Psoas muscle (tissue), 8 donors: ENCODE data around the gene LMO4. TPM values are rescaled to one million over a fixed set of nuclear protein-coding genes. Genes with fewer than 3 reads are reported as not detected.

ENCODE experiments used
- ATAC-seq, 4 donors: fragments of 200-7000 bp; cut with Tn5 transposase; one replicate each; pipeline ENCODE4 v1.9.1; 2020; ENCODE audit warnings: moderate library complexity in 3 of 4, mild to moderate bottlenecking in 2 of 4
- DNase-seq, 2 donors: peaks; one replicate each; pipeline ENCODE4 v3.0.0-alpha.2; 2020
- H3K27ac ChIP-seq: fragments of 200-600 bp; one replicate; pipeline ENCODE4 v1.8.0; 2022
- H3K27me3 ChIP-seq, 3 donors: fragments of 200-600 bp in 1 of 3; one replicate each; pipeline versions ENCODE4 v1.6.1 to v1.8.0; 2013 to 2022; ENCODE audit warnings: low read length in 2 of 3, mild to moderate bottlenecking in 2 of 3, moderate library complexity in 1 of 3; ENCODE audit not compliant: insufficient read depth in 3 of 3
- H3K36me3 ChIP-seq, 2 donors: fragments of 200-600 bp in 1 of 2; one replicate each; pipeline versions ENCODE4 v1.6.1 to v1.8.0; 2013 to 2022; ENCODE audit warnings: low read depth in 1 of 2, mild to moderate bottlenecking in 1 of 2, moderate library complexity in 1 of 2; ENCODE audit not compliant: insufficient read depth in 1 of 2
- H3K4me1 ChIP-seq: fragments of 200-600 bp; one replicate; pipeline ENCODE4 v1.8.0; 2022
- H3K4me3 ChIP-seq: fragments of 200-600 bp; one replicate; pipeline ENCODE4 v1.8.0; 2022; ENCODE audit warnings: mild to moderate bottlenecking
- H3K9me3 ChIP-seq: fragments of 200-600 bp; one replicate; pipeline ENCODE4 v1.8.0; 2022
- CTCF ChIP-seq: fragments of 200-600 bp; IDR thresholded peaks from one replicate; pipeline ENCODE4 v1.8.0; 2022; ENCODE audit warnings: antibody characterized with exemption
- WGBS, 3 donors: extraction: QIAGEN DNeasy Blood & Tissue Kit; methylation state at CpG; one replicate each; pipeline versions ENCODE4 v1.1.6 to v1.1.7; 2013; 5-methylcytosine and 5-hydroxymethylcytosine counted together
- intact Hi-C, 2 donors: fragments of 100-400 bp; cut with DNase I; formaldehyde crosslinking; loops; one replicate each; pipeline versions ENCODE4 v1.11.0 to v1.14.2; 2022
- polyA plus RNA-seq, 3 donors: library from polyadenylated mRNA; stranded (reverse); fragments of 200-250 nt; gene quantifications; one replicate each; pipeline ENCODE4 v1.2.3, GENCODE V29; 2013
- total RNA-seq, 4 donors: library from RNA; stranded (reverse); fragmentation: NEBNext Ultra II Directional in 2 of 4; extraction: Animal tissue kit (Norgen Biotek cat#: 25700) in 2 of 4; gene quantifications; one replicate each; pipeline versions ENCODE4 v1.2.1 to v1.2.4, GENCODE V29; 2021 to 2023
- donor health status: healthy with polysubstance abuse.
- donor health status: DM: no; HTN: no; CAD: no; lungs with moderate emphysema.
- donor health status: Bipolar disorder and iron deficiency.
- donor health status: healthy.
- donor health status: DM: yes; HTN: yes; CAD: no.
- donor health status: DM: no; HTN: no; CAD: no.
- donor health status: DM: no; HTN: no; CAD: no.
- donor health status: DM: yes; HTN: yes; CAD: no.

LMO4 gene
- total and polyA plus RNA-seq, 7 donors, result 19.8 to 75.9 (median 30.8) TPM

GRCh38 chr1:87307306-87307705 is 21.4 kb upstream of the LMO4 start:
- Histone ChIP-seq H3K4me1 (no peaks in the 10 kb centered on the region), H3K27ac (no peak overlapping the region), H3K4me3 (no peak overlapping the region), H3K9me3 (no peaks in the 10 kb centered on the region), H3K27me3 (no peaks in the 10 kb centered on the region), H3K36me3 (no peaks in the 10 kb centered on the region)
- 77 to 82% (median 80%) methylated on average over 8 of the region's 8 CpGs for WGBS, 3 donors
- DNase-seq, result no peak
- intact Hi-C loops, result no loop called here
- no peak for ATAC-seq
- no peak for TF ChIP-seq CTCF

GRCh38 chr1:87307931-87308330 is 20.7 kb upstream of the LMO4 start:
- intact Hi-C loops, result no loop called here
- no peak for ATAC-seq
- H3K36me3 ChIP-seq, result no peaks in the 10 kb centered on the region
- 64 to 75% (median 68%) methylated on average over 4 of the region's 4 CpGs for WGBS, 3 donors
- no peaks in the 10 kb centered on the region for H3K4me1 ChIP-seq
- H3K9me3 ChIP-seq, result no peaks in the 10 kb centered on the region
- H3K4me3 ChIP-seq, result no peak overlapping the region
- H3K27ac ChIP-seq, result no peak overlapping the region
- TF ChIP-seq CTCF, result no peak
- H3K27me3 ChIP-seq, result no peaks in the 10 kb centered on the region
- no peak for DNase-seq

- Histone ChIP-seq H3K4me3 (no peak overlapping the region), H3K27ac (no peak overlapping the region), H3K9me3 (no peaks in the 10 kb centered on the region), H3K36me3 (no peaks in the 10 kb centered on the region), H3K27me3 (no peaks in the 10 kb centered on the region), H3K4me1 (no peaks in the 10 kb centered on the region)
- no peak for TF ChIP-seq CTCF
- WGBS, 3 donors, result 93 to 95% (median 94%) methylated on average over 6 of the region's 6 CpGs
- intact Hi-C loops, result no loop called here
- DNase-seq (no peak), ATAC-seq (no peak)
Measured at GRCh38 chr1:87314091-87314490, 14.6 kb upstream of the LMO4 start.

GRCh38 chr1:87318056-87318650 is 10.5 kb upstream of the LMO4 start:
- WGBS, 3 donors, result 84 to 92% (median 85%) methylated on average over 5 of the region's 5 CpGs
- H3K27ac ChIP-seq, result no peak overlapping the region

More at GRCh38 chr1:87318056-87318650, 10.5 kb upstream of the LMO4 start:
- DNase-seq (no peak), ATAC-seq (no peak)
- Histone ChIP-seq H3K9me3 (no peaks in the 10 kb centered on the region), H3K4me1 (no peaks in the 10 kb centered on the region), H3K4me3 (no peak overlapping the region), H3K27me3 (no peaks in the 10 kb centered on the region), H3K36me3 (no peaks in the 10 kb centered on the region)
- no peak for TF ChIP-seq CTCF
- intact Hi-C loops, result no loop called here
